SK-N-SH treated with all-trans-retinoic acid at 6 μM for 48 hours (cell line): ENCODE results near the gene ACOT13.

Experiments
- ESRRG ChIP-seq: fragments of 250-450 bp; sonication (Bioruptor Pico); IDR thresholded peaks from 2 replicates; pipeline ENCODE4 v1.6.1; 2021; ENCODE audit warnings: mild to moderate bottlenecking
- GLIS3 ChIP-seq: fragments of 250-450 bp; sonication (Bioruptor Pico); IDR thresholded peaks from 2 replicates; pipeline ENCODE4 v1.5.0; 2020; ENCODE audit warnings: mild to moderate bottlenecking, moderate library complexity
- PATZ1 ChIP-seq: fragments of 250-450 bp; sonication (Bioruptor Pico); IDR thresholded peaks from 2 replicates; pipeline ENCODE4 v1.8.0; 2020; ENCODE audit warnings: mild to moderate bottlenecking, moderate library complexity, borderline replicate concordance
- SNAI2 ChIP-seq: fragments of 250-450 bp; sonication (Bioruptor Pico); IDR thresholded peaks from 2 replicates; pipeline ENCODE4 v1.5.0; 2020; ENCODE audit warnings: mild to moderate bottlenecking, moderate library complexity
- TOX ChIP-seq: fragments of 250-450 bp; sonication (Bioruptor Pico); IDR thresholded peaks from 2 replicates; pipeline ENCODE4 v1.8.0; 2021; ENCODE audit warnings: mild to moderate bottlenecking, moderate library complexity, borderline replicate concordance
- TF ChIP-seq, protein P1 (sequence below): fragments of 250-450 bp; sonication (Bioruptor Pico); IDR thresholded peaks from 2 replicates; pipeline ENCODE4 v1.5.1; 2020; ENCODE audit warnings: low read depth, mild to moderate bottlenecking, moderate library complexity

- TF ChIP-seq PATZ1 (CRISPR knock-in tag) (no peak), ESRRG (CRISPR knock-in tag) (no peak), GLIS3 (CRISPR knock-in tag) (no peak), TOX (CRISPR knock-in tag) (no peak), SNAI2 (CRISPR knock-in tag) (no peak)
- TF ChIP-seq, protein P1, sequence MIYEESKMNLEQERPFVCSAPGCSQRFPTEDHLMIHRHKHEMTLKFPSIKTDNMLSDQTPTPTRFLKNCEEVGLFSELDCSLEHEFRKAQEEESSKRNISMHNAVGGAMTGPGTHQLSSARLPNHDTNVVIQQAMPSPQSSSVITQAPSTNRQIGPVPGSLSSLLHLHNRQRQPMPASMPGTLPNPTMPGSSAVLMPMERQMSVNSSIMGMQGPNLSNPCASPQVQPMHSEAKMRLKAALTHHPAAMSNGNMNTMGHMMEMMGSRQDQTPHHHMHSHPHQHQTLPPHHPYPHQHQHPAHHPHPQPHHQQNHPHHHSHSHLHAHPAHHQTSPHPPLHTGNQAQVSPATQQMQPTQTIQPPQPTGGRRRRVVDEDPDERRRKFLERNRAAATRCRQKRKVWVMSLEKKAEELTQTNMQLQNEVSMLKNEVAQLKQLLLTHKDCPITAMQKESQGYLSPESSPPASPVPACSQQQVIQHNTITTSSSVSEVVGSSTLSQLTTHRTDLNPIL (CRISPR knock-in tag) = no peak
Measured at GRCh38 chr6:24636681-24637080, 30.2 kb upstream of the ACOT13 start.
